HAP-1 (cell line): Measurements from ENCODE around the gene MESD.
"Not testable (repeated sequence)": the region's sequence is repeated elsewhere in the genome, so short reads cannot be mapped to it uniquely, and the experiment has no call there.

Source experiments
- DNase-seq, 2 experiments: peaks; one replicate each; pipeline ENCODE4 v3.0.0-alpha.2; 2016 to 2020; ENCODE audit warnings: low spot score in 2 of 2
- H3K27me3 ChIP-seq: fragments of 250-450 bp; sonication (Bioruptor Pico); 2 replicates; pipeline ENCODE4 v1.5.1; 2020; ENCODE audit warnings: low read depth, mild to moderate bottlenecking, moderate library complexity
- H3K36me3 ChIP-seq: fragments of 250-450 bp; sonication (Bioruptor Pico); replicated peaks from 2 replicates; pipeline ENCODE4 v1.5.1; 2020; ENCODE audit warnings: mild to moderate bottlenecking
- H3K4me1 ChIP-seq: fragments of 250-450 bp; sonication (Bioruptor Pico); 2 replicates; pipeline ENCODE4 v1.5.1; 2020; ENCODE audit warnings: mild to moderate bottlenecking
- H3K4me3 ChIP-seq: fragments of 250-450 bp; sonication (Bioruptor Pico); 2 replicates; pipeline ENCODE4 v1.5.1; 2020; ENCODE audit warnings: mild to moderate bottlenecking, moderate library complexity
- H3K9me3 ChIP-seq: fragments of 250-450 bp; sonication (Bioruptor Pico); 2 replicates; pipeline ENCODE4 v1.5.1; 2020; ENCODE audit warnings: mild to moderate bottlenecking, moderate library complexity
- in situ Hi-C: fragments of 300-500 bp; cut with MboI; formaldehyde crosslinking; loops from 3 replicates; pipeline ENCODE4 v1.14.3; 2020; ENCODE audit warnings: low sequenced_read_pairs, inconsistent platforms, mixed read lengths

Gene MESD

DNA sequence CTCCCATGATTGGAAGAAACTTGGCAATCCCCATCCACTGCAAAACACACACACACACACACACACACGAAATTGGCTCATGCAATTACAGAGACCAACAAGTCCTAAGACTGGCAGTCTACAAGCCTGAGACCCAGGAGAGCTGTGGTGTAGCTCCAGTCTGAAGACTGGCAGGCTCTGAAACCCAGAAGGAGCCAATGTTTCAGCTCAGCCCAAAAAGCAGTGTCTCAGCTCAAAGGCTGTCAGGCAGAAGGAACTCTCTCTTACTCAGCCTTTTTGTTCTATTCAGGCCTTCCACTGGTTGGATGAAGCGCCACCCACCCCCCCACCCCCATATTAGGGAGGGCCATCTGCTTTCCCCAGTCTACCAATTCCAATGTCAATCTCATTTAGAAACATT is 32.1 kb downstream of the MESD start:
- DNase-seq, result no peak
- no peaks in the 10 kb centered on the region for H3K36me3 ChIP-seq
- in situ Hi-C loops, result no loop called here
- no peak overlapping the region for H3K4me3 ChIP-seq
- no peaks in the 10 kb centered on the region for H3K27me3 ChIP-seq
- no peaks in the 10 kb centered on the region for H3K9me3 ChIP-seq
- H3K4me1 ChIP-seq, result peaks cover 6% of the 10 kb centered on the region; the same call in 1 of the 2 replicates

DNA sequence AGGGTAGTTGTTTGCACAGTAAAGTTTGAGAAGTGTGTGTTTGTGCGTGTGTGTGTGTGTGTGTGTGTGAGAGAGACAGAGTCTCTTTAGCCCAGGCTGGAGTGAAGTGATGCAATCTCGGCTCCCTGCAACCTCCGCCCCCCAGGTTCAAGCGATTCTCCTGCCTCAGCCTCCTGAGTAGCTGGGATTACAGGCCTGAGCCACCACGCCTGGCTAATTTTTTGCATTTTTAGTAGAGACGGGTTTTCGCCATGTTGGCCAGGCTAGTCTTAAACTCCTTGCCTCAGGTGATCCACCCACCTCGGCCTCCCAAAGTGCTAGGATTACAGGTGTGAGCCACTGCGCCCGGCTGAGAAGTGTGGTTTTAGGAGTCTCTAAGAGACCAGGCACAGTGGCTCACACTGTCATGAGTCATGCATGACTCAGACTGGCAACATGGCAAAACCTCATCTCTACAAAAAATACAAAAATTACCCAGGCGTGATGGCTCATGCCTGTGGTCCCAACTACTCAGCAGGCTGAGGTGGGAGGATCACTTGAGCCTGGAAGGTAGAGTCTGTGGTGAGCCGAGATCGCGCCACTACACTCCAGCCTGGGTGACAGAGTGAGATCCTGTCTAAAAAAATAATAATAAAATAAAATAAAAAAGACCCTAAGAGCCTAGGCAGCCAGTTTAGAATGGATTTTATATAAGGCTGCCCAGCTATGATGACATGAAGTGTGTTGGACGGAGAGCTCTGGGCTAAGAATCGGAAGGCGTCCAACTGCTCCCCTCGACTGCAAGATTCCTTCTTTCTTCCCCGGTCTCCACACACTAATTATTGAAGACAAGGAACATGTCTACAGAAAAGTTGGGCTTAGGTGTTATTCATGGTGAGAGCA is 33.8 kb downstream of the MESD start:
- H3K36me3 ChIP-seq, in situ Hi-C loops, H3K4me3 ChIP-seq, DNase-seq, H3K9me3 ChIP-seq, H3K27me3 ChIP-seq, H3K4me1 ChIP-seq: not testable (repeated sequence)

DNA sequence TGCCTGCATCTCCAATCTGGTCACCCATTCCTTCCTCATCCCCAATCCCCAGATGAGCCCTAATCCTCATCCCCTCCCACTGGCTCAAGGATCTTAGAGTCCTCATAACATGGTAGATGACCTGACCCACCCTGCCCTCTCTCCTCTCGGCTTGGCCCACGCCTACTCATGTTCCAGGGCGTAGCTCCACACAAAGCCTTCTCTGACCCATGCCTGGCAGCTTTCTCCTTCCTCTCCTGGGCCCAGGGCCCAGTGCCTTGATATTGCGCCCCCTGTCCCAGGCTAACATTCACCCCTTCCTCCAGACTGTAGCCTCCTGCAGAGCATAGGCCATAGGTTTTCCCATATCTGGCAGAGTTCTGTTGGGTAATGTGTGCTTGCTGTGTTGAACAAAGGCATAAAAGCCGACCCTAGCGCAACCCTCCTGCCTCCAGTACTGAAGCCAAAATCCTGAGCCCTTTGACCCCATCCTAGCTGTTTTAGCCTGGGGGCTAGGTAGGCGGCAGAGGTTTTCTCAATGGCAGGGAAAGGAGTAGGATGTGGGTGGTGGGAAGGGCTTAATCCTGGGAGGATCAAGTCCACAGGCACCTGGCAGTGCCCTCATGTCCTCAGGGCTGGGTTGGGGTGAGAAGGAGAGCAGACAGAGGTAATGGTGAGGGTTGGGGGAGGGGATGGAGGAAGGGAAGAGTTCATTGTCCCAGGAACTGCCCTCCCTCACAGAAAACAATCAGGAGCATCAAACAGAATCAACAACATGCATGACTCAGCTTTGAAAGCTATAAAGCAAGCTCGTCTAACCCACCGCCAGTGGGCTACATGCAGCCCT is 35.5 kb downstream of the MESD start:
- in situ Hi-C loops, result no loop called here
- DNase-seq, result peak in 1 of 2 experiments; percentile 46
- Histone ChIP-seq H3K27me3 (no peaks in the 10 kb centered on the region), H3K36me3 (peaks cover 8% of the 10 kb centered on the region), H3K4me1 (peaks cover 6% of the 10 kb centered on the region; the same call in 1 of the 2 replicates), H3K4me3 (no peak overlapping the region), H3K9me3 (no peaks in the 10 kb centered on the region)

- DNase-seq, result no peak
- no peaks in the 10 kb centered on the region for H3K27me3 ChIP-seq
- no peak overlapping the region for H3K4me3 ChIP-seq
- no peaks in the 10 kb centered on the region for H3K9me3 ChIP-seq
- H3K4me1 ChIP-seq, result peaks cover 6% of the 10 kb centered on the region; the same call in 1 of the 2 replicates
- peaks cover 8% of the 10 kb centered on the region for H3K36me3 ChIP-seq
- in situ Hi-C loops, result no loop called here
Measured at GRCh38 chr15:80953001-80953952, 36.3 kb downstream of the MESD start.

GRCh38 chr15:80951941-80952340 is 37.7 kb downstream of the MESD start:
- peaks cover 6% of the 10 kb centered on the region; the same call in 1 of the 2 replicates for H3K4me1 ChIP-seq
- no peaks in the 10 kb centered on the region for H3K9me3 ChIP-seq
- H3K4me3 ChIP-seq, result no peak overlapping the region
- no peak for DNase-seq
- no peaks in the 10 kb centered on the region for H3K27me3 ChIP-seq
- peaks cover 8% of the 10 kb centered on the region for H3K36me3 ChIP-seq
- in situ Hi-C loops, result no loop called here

DNA sequence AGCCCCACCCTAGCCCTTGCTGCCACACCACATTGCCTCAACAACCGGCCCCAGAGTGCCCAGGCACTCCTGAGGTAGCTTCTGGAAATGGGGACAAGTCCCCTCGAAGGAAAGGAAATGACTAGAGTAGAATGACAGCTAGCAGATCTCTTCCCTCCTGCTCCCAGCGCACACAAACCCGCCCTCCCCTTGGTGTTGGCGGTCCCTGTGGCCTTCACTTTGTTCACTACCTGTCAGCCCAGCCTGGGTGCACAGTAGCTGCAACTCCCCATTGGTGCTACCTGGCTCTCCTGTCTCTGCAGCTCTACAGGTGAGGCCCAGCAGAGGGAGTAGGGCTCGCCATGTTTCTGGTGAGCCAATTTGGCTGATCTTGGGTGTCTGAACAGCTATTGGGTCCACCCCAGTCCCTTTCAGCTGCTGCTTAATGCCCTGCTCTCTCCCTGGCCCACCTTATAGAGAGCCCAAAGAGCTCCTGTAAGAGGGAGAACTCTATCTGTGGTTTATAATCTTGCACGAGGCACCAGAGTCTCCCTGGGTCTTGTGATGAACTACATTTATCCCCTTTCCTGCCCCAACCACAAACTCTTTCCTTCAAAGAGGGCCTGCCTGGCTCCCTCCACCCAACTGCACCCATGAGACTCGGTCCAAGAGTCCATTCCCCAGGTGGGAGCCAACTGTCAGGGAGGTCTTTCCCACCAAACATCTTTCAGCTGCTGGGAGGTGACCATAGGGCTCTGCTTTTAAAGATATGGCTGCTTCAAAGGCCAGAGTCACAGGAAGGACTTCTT is 39.1 kb downstream of the MESD start:
- Histone ChIP-seq H3K27me3 (no peaks in the 10 kb centered on the region), H3K36me3 (peaks cover 8% of the 10 kb centered on the region), H3K9me3 (no peaks in the 10 kb centered on the region), H3K4me1 (peaks cover 6% of the 10 kb centered on the region; the same call in 1 of the 2 replicates), H3K4me3 (no peak overlapping the region)
- in situ Hi-C loops, result no loop called here
- DNase-seq, result no peak

DNA sequence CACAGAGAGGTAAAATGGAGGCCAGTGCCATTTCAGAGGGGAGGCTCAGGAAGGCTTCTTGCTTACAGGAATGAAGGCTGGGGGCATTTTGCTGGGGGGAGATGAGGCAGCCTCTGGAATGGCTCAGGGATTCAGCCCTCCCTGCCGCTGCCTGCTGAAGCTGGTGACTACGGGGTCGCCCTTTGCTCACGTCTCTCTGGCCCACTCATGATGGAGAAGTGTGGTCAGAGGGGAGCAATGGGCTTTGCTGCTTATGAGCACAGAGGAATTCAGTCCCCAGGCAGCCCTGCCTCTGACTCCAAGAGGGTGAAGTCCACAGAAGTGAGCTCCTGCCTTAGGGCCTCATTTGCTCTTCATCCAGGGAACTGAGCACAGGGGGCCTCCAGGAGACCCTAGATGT is 39.9 kb downstream of the MESD start:
- H3K4me3 ChIP-seq, result no peak overlapping the region
- H3K9me3 ChIP-seq, result no peaks in the 10 kb centered on the region
- peaks cover 8% of the 10 kb centered on the region for H3K36me3 ChIP-seq
- H3K4me1 ChIP-seq, result peaks cover 6% of the 10 kb centered on the region; the same call in 1 of the 2 replicates
- in situ Hi-C loops, result no loop called here
- no peak for DNase-seq
- H3K27me3 ChIP-seq, result no peaks in the 10 kb centered on the region

DNA sequence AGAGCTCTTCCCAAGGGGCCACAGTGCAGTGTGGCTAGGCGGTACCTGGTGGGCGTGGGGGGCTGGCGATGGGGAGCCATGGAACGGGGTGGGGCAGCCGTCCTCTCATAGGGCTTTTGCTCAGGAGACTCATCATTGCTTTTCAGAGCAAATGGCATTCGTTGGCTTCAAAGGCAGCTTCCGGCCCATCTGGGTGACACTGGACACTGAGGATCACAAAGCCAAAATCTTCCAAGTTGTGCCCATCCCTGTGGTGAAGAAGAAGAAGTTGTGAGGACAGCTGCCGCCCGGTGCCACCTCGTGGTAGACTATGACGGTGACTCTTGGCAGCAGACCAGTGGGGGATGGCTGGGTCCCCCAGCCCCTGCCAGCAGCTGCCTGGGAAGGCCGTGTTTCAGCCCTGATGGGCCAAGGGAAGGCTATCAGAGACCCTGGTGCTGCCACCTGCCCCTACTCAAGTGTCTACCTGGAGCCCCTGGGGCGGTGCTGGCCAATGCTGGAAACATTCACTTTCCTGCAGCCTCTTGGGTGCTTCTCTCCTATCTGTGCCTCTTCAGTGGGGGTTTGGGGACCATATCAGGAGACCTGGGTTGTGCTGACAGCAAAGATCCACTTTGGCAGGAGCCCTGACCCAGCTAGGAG is 40.8 kb downstream of the MESD start:
- in situ Hi-C loops, result no loop called here
- Histone ChIP-seq H3K4me1 (no peaks in the 10 kb centered on the region), H3K27me3 (no peaks in the 10 kb centered on the region)

GRCh38 chr15:80946576-80946975 is 43.0 kb downstream of the MESD start:
- Histone ChIP-seq H3K27me3 (no peaks in the 10 kb centered on the region), H3K9me3 (no peaks in the 10 kb centered on the region), H3K4me1 (no peaks in the 10 kb centered on the region), H3K4me3 (no peak overlapping the region), H3K36me3 (peaks cover 8% of the 10 kb centered on the region)
- no peak for DNase-seq
- in situ Hi-C loops, result no loop called here

More for the DNA sequence above, 40.8 kb downstream of the MESD start:
- Histone ChIP-seq H3K36me3 (peaks cover 8% of the 10 kb centered on the region), H3K4me3 (no peak overlapping the region), H3K9me3 (no peaks in the 10 kb centered on the region)
- no peak for DNase-seq

DNA sequence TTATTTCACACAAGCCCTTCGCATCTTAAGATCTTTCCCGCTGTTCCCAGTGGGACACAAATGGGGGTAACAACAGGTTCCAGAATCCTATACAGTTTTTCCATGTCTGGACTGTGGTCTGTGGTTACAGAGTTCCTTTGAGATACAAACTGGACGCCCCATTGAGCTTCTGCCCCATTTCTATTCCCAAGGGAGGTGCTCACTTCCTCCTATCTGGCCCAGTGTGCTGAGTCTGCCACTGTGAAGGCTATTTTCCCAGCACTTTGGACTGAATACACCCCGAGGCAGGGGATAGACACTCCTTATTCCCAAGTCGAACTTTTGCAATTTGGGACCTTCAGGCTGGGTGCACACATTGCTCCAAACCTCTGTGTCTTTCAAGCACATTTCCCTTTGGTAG is 44.0 kb downstream of the MESD start:
- no peaks in the 10 kb centered on the region for H3K9me3 ChIP-seq
- H3K4me1 ChIP-seq, result no peaks in the 10 kb centered on the region
- H3K27me3 ChIP-seq, result no peaks in the 10 kb centered on the region
- H3K36me3 ChIP-seq, result no peaks in the 10 kb centered on the region; the same call in 1 of the 2 replicates
- no peak for DNase-seq
- in situ Hi-C loops, result no loop called here
- no peak overlapping the region for H3K4me3 ChIP-seq

- in situ Hi-C loops, result no loop called here
- no peaks in the 10 kb centered on the region; the same call in 1 of the 2 replicates for H3K36me3 ChIP-seq
Measured at GRCh38 chr15:80944818-80945217, 44.8 kb downstream of the MESD start.

More at GRCh38 chr15:80944818-80945217, 44.8 kb downstream of the MESD start:
- Histone ChIP-seq H3K9me3 (no peaks in the 10 kb centered on the region), H3K4me3 (no peak overlapping the region), H3K4me1 (no peaks in the 10 kb centered on the region), H3K27me3 (no peaks in the 10 kb centered on the region)
- DNase-seq, result no peak
